K562 (cell line): ENCODE data around the gene PMEPA1. TPM values are rescaled to one million over a fixed set of nuclear protein-coding genes. Genes with fewer than 3 reads are reported as not detected.

Experiments
- ATAC-seq: fragments of 200-7000 bp; cut with Tn5 transposase; 3 replicates; pipeline ENCODE4 v1.9.1; 2020; ENCODE audit warnings: moderate library complexity
- BruUV-seq: library from RNA; stranded (reverse); fragments of 400-500 nt; replicated peaks from 2 replicates; lab custom pipeline; 2021; lab: Mats Ljungman, UMichigan
- CTCF ChIA-PET: fragments of 300-600 bp; formaldehyde crosslinking; extraction: SDS; loops from one replicate; lab custom pipeline; 2021; ENCODE audit warnings: low intra/inter-chr PET ratio; lab: Yijun Ruan, JAX
- POLR2A ChIA-PET: fragments of 300-600, 350-650 bp; sonication (Branson Sonifier 250); formaldehyde crosslinking; extraction: SDS; loops from one replicate; lab custom pipeline; 2021; ENCODE audit warnings: antibody characterized with exemption, inconsistent platforms; lab: Yijun Ruan, JAX
- DNase-seq, 4 experiments: peaks; one replicate each; pipeline versions ENCODE4 v3.0.0 to v3.0.0-alpha.2; 2011 to 2018; ENCODE audit warnings: low spot score in 3 of 4, mixed read lengths in 3 of 4; ENCODE audit errors: extremely low read depth in 1 of 4
- FAIRE-seq: peaks from 2 replicates; lab custom pipeline; 2011; peaks lifted over from hg19 to GRCh38; lab: Jason Lieb, UNC
- H2AFZ ChIP-seq: 2 replicates; pipeline ENCODE4 v1.6.0; 2011; ENCODE audit warnings: low read depth, low read length, control low read depth, inconsistent platforms
- H3K27ac ChIP-seq: fragments of 200-600 bp; 3 replicates; pipeline ENCODE4 v1.8.0; 2011; ENCODE audit warnings: low read depth, mild to moderate bottlenecking, control low read depth, inconsistent platforms, low read length, moderate library complexity, mixed read lengths; ENCODE audit errors: extremely low read depth
- H3K27me3 ChIP-seq, 2 experiments: fragments of 300-600 bp in 1 of 2; 2 replicates in 1 of 2; 3 replicates in 1 of 2; pipeline versions ENCODE4 v1.6.0 to v1.8.0; 2011; ENCODE audit warnings: inconsistent platforms in 2 of 2, low read length in 2 of 2, mild to moderate bottlenecking in 1 of 2, mixed read lengths in 1 of 2, moderate library complexity in 1 of 2; ENCODE audit not compliant: control insufficient read depth in 2 of 2, insufficient read depth in 2 of 2
- H3K36me3 ChIP-seq: fragments of 300-600 bp; 3 replicates; pipeline ENCODE4 v1.8.0; 2011; ENCODE audit warnings: mild to moderate bottlenecking, low read length, inconsistent platforms; ENCODE audit not compliant: control insufficient read depth, insufficient read depth
- H3K4me1 ChIP-seq, 2 experiments: fragments of 200-600 bp in 1 of 2; replicated peaks in 1 of 2; 2 replicates in 1 of 2; 3 replicates in 1 of 2; pipeline versions ENCODE4 v1.5.1 to v1.8.0; 2011; ENCODE audit warnings: inconsistent platforms in 2 of 2, low read length in 2 of 2, mild to moderate bottlenecking in 1 of 2, mixed read lengths in 1 of 2, moderate library complexity in 1 of 2; ENCODE audit not compliant: control insufficient read depth in 2 of 2, insufficient read depth in 2 of 2
- H3K4me2 ChIP-seq: 2 replicates; pipeline ENCODE4 v1.6.1; 2011; ENCODE audit warnings: low read length, control low read depth, inconsistent platforms, mixed read lengths; ENCODE audit not compliant: insufficient read depth
- H3K4me3 ChIP-seq: fragments of 200-600 bp; sonication (generic), shearing (Covaris generic); 2 replicates; pipeline ENCODE4 v1.5.1; 2016; ENCODE audit warnings: control low read depth, inconsistent platforms
- H3K79me2 ChIP-seq: fragments of 200-600 bp; 3 replicates; pipeline ENCODE4 v1.8.0; 2011; ENCODE audit warnings: low read length, inconsistent platforms; ENCODE audit not compliant: control insufficient read depth, insufficient read depth
- H3K9ac ChIP-seq, 2 experiments: 2 replicates each; pipeline versions ENCODE4 v1.6.0 to v1.6.1; 2011; ENCODE audit warnings: low read depth in 2 of 2, low read length in 2 of 2, control low read depth in 1 of 2, inconsistent platforms in 1 of 2, mild to moderate bottlenecking in 1 of 2, mixed read lengths in 1 of 2; ENCODE audit not compliant: insufficient read depth in 1 of 2
- H3K9me1 ChIP-seq: one replicate; pipeline ENCODE4 v1.6.0; 2011; ENCODE audit warnings: inconsistent platforms, mild to moderate bottlenecking, low read length, moderate library complexity; ENCODE audit not compliant: control insufficient read depth, insufficient read depth
- H3K9me3 ChIP-seq: replicated peaks from 2 replicates; pipeline ENCODE4 v1.5.1; 2011; ENCODE audit warnings: low read depth, low read length, inconsistent platforms; ENCODE audit not compliant: control insufficient read depth, insufficient read depth
- H4K20me1 ChIP-seq: replicated peaks from 2 replicates; pipeline ENCODE4 v1.6.1; 2011; ENCODE audit warnings: low read length, inconsistent platforms, mixed read lengths; ENCODE audit not compliant: control insufficient read depth, insufficient read depth
- BMI1 ChIP-seq: fragments of 150-350 bp; IDR thresholded peaks from 2 replicates; pipeline ENCODE4 v1.6.1; 2014; ENCODE audit warnings: low read length
- CBFA2T3 ChIP-seq: fragments of 450-650 bp; IDR thresholded peaks from 2 replicates; pipeline ENCODE4 v1.6.1; 2017
- CEBPB ChIP-seq: fragments of 450-650 bp; IDR thresholded peaks from 2 replicates; pipeline ENCODE4 v1.6.1; 2016; ENCODE audit warnings: missing genetic modification characterization, missing compliant biosample characterization
- CHCHD3 ChIP-seq: fragments of 250-450 bp; sonication (Bioruptor Pico); IDR thresholded peaks from 2 replicates; pipeline ENCODE4 v2.1.2; 2022; ENCODE audit warnings: mild to moderate bottlenecking
- ETS2 ChIP-seq: IDR thresholded peaks from 2 replicates; pipeline ENCODE4 v1.6.1; 2016; ENCODE audit warnings: borderline replicate concordance, missing genetic modification characterization, mild to moderate bottlenecking, moderate library complexity, missing compliant biosample characterization; ENCODE audit not compliant: poor library complexity, severe bottlenecking
- GABPA ChIP-seq: fragments of 200-800 bp; sonication (Bioruptor generic); conservative IDR thresholded peaks from 2 replicates; pipeline ENCODE4 v1.6.1; 2016; ENCODE audit warnings: low read depth, missing genetic modification characterization, missing compliant biosample characterization
- HEY1 ChIP-seq: fragments of 250-450 bp; sonication (Bioruptor Pico); IDR thresholded peaks from 2 replicates; pipeline ENCODE4 v1.5.0; 2020; ENCODE audit warnings: mild to moderate bottlenecking, moderate library complexity, borderline replicate concordance
- IRF2 ChIP-seq: sonication (generic); formaldehyde crosslinking; IDR thresholded peaks from 2 replicates; pipeline ENCODE4 v1.8.1; 2022; ENCODE audit warnings: mild to moderate bottlenecking, missing genetic modification reagents
- POLR2AphosphoS2 ChIP-seq: IDR thresholded peaks from 2 replicates; pipeline ENCODE4 v1.6.1; 2012; ENCODE audit warnings: low read length, improper control_type of control experiment
- SIN3A ChIP-seq, 2 experiments: fragments of 150-350 bp in 1 of 2; IDR thresholded peaks; 2 replicates each; pipeline ENCODE4 v1.6.1; 2011 to 2016; ENCODE audit warnings: borderline replicate concordance in 2 of 2, low read depth in 2 of 2, low read length in 2 of 2, mild to moderate bottlenecking in 2 of 2, moderate library complexity in 2 of 2; ENCODE audit not compliant: control insufficient read depth in 1 of 2
- ZNF134 ChIP-seq: fragments of 250-450 bp; sonication (Bioruptor Pico); conservative IDR thresholded peaks from 2 replicates; pipeline ENCODE4 v1.4.0; 2020
- ZNF778 ChIP-seq: fragments of 450-650 bp; formaldehyde crosslinking; IDR thresholded peaks from 2 replicates; pipeline ENCODE4 v1.4.0; 2020; ENCODE audit warnings: mild to moderate bottlenecking, moderate library complexity
- WGBS: fragments of 100-300 bp; shearing (Covaris generic); methylation state at CpG from one replicate; pipeline ENCODE4 v1.1.6; 2016; ENCODE audit warnings: low coverage, mixed read lengths; ENCODE audit not compliant: insufficient coverage; ENCODE audit errors: missing lambda C conversion rate; 5-methylcytosine and 5-hydroxymethylcytosine counted together
- in situ Hi-C: fragments of 300-500 bp; cut with MboI; formaldehyde crosslinking; loops from 4 replicates; pipeline ENCODE4 v1.15.0; 2018; ENCODE audit warnings: inconsistent platforms, mixed read lengths
- intact Hi-C: fragments of 100-400 bp; cut with micrococcal nuclease; formaldehyde crosslinking; loops from 2 replicates; pipeline ENCODE4 v1.14.2; 2022
- polyA plus RNA-seq, 8 experiments: library from polyadenylated mRNA; depleted of rRNA in 4 of 8; stranded (reverse) in 5 of 8; unstranded in 3 of 8; fragments of >200 nt; fragmentation: Nextera tagmentation in 2 of 8; fragmentation: Illumina TruSeq in 1 of 8; extraction: Ambion mirVana in 2 of 8; extraction: Trizol in 1 of 8; gene quantifications; 2 replicates each; pipeline versions ENCODE4 v1.2.1 to v1.2.3, GENCODE V29; 2011 to 2014; ENCODE audit warnings: inconsistent platforms in 1 of 8, missing spikeins in 1 of 8
- total RNA-seq, 7 experiments: library from RNA; depleted of rRNA in 6 of 7; stranded (reverse); fragments of >200 nt in 6 of 7; fragmentation: Illumina TruSeq in 2 of 7; extraction: Trizol in 2 of 7; gene quantifications; 2 replicates each; pipeline versions ENCODE4 v1.2.1 to v1.2.3, GENCODE V29; 2011 to 2021; ENCODE audit warnings: low replicate concordance in 1 of 7
- TF ChIP-seq, protein P1 (sequence below): fragments of 450-650 bp; IDR thresholded peaks from one replicate; pipeline ENCODE4 v1.6.1; 2018; ENCODE audit warnings: mild to moderate bottlenecking, moderate library complexity; ENCODE audit not compliant: partially characterized antibody
- TF ChIP-seq, protein P2 (sequence below): fragments of 450-650 bp; formaldehyde crosslinking; IDR thresholded peaks from 2 replicates; pipeline ENCODE4 v1.4.0; 2022; ENCODE audit warnings: missing genetic modification characterization
- TF ChIP-seq, protein P3 (sequence below), 3 experiments: IDR thresholded peaks in 2 of 3; conservative IDR thresholded peaks in 1 of 3; 2 replicates each; pipeline ENCODE4 v1.5.1; 2011 to 2012; ENCODE audit warnings: low read length in 3 of 3, mild to moderate bottlenecking in 3 of 3, control low read depth in 2 of 3, improper control_type of control experiment in 1 of 3, inconsistent platforms in 1 of 3, low read depth in 1 of 3, mixed read lengths in 1 of 3, moderate library complexity in 1 of 3; ENCODE audit not compliant: insufficient read depth in 2 of 3
- TF ChIP-seq, protein P4 (sequence below): IDR thresholded peaks from 2 replicates; pipeline ENCODE4 v1.6.1; 2011; ENCODE audit warnings: borderline replicate concordance, low read depth, mild to moderate bottlenecking, moderate library complexity, low read length; ENCODE audit not compliant: insufficient read depth, poor library complexity, severe bottlenecking

Gene PMEPA1
- total and polyA plus RNA-seq, 9 of the 15 experiments (the other 6 are each of a cell fraction or from before 2014, with no cell fraction given), result 0.16 TPM; not detected in 8

DNA sequence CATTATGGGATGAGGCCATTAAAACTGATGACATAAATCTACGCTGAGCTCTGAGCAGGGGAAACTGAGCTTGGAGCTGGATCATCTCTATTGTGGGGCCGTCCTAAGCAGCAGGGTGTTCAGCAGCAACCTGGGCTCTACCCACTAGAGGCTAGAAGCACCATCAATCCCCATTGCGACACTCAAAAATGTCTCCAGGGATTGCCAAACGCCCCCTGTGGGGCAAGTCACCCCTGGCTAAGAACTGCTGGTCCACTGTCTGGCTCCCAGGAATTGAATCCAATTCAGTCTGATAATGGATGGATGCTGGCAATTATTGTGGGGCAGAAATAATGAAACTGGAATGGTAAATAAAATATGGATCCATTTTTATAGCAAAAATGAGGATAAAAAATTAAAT is 38.2 kb downstream of the PMEPA1 start:
- Histone ChIP-seq H3K4me1 (no peaks in the 10 kb centered on the region), H3K4me3 (no peak overlapping the region), H3K9ac (no peak overlapping the region), H3K36me3 (no peaks in the 10 kb centered on the region), H3K79me2 (no peaks in the 10 kb centered on the region), H3K27ac (no peak overlapping the region), H3K27me3 (peaks cover 27 to 83% of the 10 kb centered on the region in 2 experiments; a peak in 4 of 5 replicates), H4K20me1 (0 out of 2 replicates have a peak, but pooled peaks cover 4% of the 10 kb centered on the region), H3K4me2 (no peak overlapping the region), H3K9me1 (peaks cover under 1% of the 10 kb centered on the region), H2AFZ (no peak overlapping the region), H3K9me3 (no peaks in the 10 kb centered on the region)
- FAIRE-seq (no peak), DNase-seq (peak in 2 of 4 experiments; percentile 52 to 55), ATAC-seq (peak; percentile 37; the same call in 1 of the 3 replicates)
- no TSS peak for BruUV-seq
- 0% methylated on average over 4 of the region's 4 CpGs for WGBS
- CTCF ChIA-PET, result no interaction called here
- in situ Hi-C loops, result no loop called here
- intact Hi-C loops, result no loop called here
- POLR2A ChIA-PET, result no interaction called here
- no peak for TF ChIP-seq GABPA (tag)
- no peak for TF ChIP-seq ETS2 (tag)
- TF ChIP-seq, protein P1, sequence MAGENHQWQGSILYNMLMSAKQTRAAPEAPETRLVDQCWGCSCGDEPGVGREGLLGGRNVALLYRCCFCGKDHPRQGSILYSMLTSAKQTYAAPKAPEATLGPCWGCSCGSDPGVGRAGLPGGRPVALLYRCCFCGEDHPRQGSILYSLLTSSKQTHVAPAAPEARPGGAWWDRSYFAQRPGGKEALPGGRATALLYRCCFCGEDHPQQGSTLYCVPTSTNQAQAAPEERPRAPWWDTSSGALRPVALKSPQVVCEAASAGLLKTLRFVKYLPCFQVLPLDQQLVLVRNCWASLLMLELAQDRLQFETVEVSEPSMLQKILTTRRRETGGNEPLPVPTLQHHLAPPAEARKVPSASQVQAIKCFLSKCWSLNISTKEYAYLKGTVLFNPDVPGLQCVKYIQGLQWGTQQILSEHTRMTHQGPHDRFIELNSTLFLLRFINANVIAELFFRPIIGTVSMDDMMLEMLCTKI, result no peak
- TF ChIP-seq, protein P2, sequence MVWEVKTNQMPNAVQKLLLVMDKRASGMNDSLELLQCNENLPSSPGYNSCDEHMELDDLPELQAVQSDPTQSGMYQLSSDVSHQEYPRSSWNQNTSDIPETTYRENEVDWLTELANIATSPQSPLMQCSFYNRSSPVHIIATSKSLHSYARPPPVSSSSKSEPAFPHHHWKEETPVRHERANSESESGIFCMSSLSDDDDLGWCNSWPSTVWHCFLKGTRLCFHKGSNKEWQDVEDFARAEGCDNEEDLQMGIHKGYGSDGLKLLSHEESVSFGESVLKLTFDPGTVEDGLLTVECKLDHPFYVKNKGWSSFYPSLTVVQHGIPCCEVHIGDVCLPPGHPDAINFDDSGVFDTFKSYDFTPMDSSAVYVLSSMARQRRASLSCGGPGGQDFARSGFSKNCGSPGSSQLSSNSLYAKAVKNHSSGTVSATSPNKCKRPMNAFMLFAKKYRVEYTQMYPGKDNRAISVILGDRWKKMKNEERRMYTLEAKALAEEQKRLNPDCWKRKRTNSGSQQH, result no peak
- no peak for TF ChIP-seq SIN3A (IDR thresholded peaks at IDR 0.05; ENCODE audit: borderline replicate concordance in 2 of 2, control insufficient read depth in 1 of 2, low read depth in 2 of 2, low read length in 2 of 2)
- no peak for TF ChIP-seq CBFA2T3
- TF ChIP-seq, protein P3, sequence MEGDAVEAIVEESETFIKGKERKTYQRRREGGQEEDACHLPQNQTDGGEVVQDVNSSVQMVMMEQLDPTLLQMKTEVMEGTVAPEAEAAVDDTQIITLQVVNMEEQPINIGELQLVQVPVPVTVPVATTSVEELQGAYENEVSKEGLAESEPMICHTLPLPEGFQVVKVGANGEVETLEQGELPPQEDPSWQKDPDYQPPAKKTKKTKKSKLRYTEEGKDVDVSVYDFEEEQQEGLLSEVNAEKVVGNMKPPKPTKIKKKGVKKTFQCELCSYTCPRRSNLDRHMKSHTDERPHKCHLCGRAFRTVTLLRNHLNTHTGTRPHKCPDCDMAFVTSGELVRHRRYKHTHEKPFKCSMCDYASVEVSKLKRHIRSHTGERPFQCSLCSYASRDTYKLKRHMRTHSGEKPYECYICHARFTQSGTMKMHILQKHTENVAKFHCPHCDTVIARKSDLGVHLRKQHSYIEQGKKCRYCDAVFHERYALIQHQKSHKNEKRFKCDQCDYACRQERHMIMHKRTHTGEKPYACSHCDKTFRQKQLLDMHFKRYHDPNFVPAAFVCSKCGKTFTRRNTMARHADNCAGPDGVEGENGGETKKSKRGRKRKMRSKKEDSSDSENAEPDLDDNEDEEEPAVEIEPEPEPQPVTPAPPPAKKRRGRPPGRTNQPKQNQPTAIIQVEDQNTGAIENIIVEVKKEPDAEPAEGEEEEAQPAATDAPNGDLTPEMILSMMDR (IDR thresholded peaks at IDR 0.05 in 2 of 3, conservative IDR thresholded peaks at IDR 0.05 in 1 of 3; ENCODE audit: insufficient read depth in 2 of 3, low read depth in 1 of 3, low read length in 3 of 3), result peak in 1 of 3 experiments; percentile 21; a peak in 2 of 6 replicates
- no peak for TF ChIP-seq HEY1 (CRISPR knock-in tag)
- TF ChIP-seq, protein P4, sequence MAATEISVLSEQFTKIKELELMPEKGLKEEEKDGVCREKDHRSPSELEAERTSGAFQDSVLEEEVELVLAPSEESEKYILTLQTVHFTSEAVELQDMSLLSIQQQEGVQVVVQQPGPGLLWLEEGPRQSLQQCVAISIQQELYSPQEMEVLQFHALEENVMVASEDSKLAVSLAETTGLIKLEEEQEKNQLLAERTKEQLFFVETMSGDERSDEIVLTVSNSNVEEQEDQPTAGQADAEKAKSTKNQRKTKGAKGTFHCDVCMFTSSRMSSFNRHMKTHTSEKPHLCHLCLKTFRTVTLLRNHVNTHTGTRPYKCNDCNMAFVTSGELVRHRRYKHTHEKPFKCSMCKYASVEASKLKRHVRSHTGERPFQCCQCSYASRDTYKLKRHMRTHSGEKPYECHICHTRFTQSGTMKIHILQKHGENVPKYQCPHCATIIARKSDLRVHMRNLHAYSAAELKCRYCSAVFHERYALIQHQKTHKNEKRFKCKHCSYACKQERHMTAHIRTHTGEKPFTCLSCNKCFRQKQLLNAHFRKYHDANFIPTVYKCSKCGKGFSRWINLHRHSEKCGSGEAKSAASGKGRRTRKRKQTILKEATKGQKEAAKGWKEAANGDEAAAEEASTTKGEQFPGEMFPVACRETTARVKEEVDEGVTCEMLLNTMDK, result peak; percentile 54
- TF ChIP-seq ZNF778 (CRISPR knock-in tag), result no peak
- TF ChIP-seq POLR2AphosphoS2, result no peak
- peak; percentile 69 for TF ChIP-seq CEBPB
- no peak for TF ChIP-seq IRF2 (CRISPR knock-in tag)
- TF ChIP-seq ZNF134 (CRISPR knock-in tag), result no peak
- no peak for TF ChIP-seq CHCHD3 (CRISPR knock-in tag)
- no peak for TF ChIP-seq BMI1
